Measurements from ENCODE around the gene XBP1.
"Not testable (repeated sequence)": the region's sequence is repeated elsewhere in the genome, so short reads cannot be mapped to it uniquely, and the experiment has no call there.

The XBP1 gene

DNA sequence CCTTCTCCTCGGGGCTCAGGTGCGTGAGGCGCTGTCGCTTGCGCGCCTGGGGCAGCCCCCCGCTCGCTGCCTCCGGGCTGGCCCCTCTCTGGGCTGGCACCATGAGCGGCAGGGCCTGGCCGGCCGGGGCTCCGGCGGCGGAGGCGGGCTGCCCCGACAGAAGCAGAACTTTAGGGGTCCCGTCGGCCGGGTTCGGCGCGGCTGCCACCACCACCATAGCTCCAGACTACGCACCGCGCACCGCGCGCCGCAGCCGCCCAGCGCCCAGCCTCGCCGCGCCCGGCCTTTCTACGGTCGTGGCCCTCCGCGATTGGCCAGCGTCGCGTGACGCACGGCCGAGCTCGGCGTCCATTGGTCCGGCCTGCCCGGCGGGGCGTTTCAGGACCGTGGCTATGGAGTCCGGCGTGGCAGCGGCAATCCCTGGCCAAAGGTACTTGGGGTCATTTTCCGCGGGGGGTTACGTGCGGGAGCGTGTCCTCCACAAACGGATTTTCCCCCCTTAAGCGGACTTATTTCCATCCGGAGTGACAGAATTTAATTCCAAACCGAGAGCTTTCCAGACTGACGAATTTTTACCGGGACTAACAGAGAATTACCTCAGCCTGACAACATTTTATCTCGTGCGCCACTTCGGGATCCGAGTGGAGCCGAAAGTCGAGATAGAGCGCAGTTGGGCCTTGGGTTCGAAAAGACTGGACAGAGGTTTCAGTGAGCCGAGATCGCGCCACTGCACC is at the start of gene XBP1:
TSS of gene XBP1 (minus strand) at position 262 of the 734 bp plus-strand sequence.
- TF ChIP-seq, protein P1, sequence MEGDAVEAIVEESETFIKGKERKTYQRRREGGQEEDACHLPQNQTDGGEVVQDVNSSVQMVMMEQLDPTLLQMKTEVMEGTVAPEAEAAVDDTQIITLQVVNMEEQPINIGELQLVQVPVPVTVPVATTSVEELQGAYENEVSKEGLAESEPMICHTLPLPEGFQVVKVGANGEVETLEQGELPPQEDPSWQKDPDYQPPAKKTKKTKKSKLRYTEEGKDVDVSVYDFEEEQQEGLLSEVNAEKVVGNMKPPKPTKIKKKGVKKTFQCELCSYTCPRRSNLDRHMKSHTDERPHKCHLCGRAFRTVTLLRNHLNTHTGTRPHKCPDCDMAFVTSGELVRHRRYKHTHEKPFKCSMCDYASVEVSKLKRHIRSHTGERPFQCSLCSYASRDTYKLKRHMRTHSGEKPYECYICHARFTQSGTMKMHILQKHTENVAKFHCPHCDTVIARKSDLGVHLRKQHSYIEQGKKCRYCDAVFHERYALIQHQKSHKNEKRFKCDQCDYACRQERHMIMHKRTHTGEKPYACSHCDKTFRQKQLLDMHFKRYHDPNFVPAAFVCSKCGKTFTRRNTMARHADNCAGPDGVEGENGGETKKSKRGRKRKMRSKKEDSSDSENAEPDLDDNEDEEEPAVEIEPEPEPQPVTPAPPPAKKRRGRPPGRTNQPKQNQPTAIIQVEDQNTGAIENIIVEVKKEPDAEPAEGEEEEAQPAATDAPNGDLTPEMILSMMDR (IDR thresholded peaks at IDR 0.05; ENCODE audit: extremely low read depth, insufficient read depth, missing control alignments), result no peak
- peak; percentile 98 for DNase-seq (ENCODE audit: low spot score)
- in situ Hi-C loops (cut with MboI; ENCODE audit: low pct_unique_long_range_greater_than_20kb, low sequenced_read_pairs, unreplicated experiment), result no loop called here

GRCh38 chr22:28846994-28847393 is 46.6 kb upstream of the XBP1 start:
- DNase-seq (ENCODE audit: low spot score), result no peak
- in situ Hi-C loops (cut with MboI; ENCODE audit: low pct_unique_long_range_greater_than_20kb, low sequenced_read_pairs, unreplicated experiment), result no loop called here
- TF ChIP-seq, protein P1 (IDR thresholded peaks at IDR 0.05; ENCODE audit: extremely low read depth, insufficient read depth, missing control alignments), result no peak

- DNase-seq (ENCODE audit: low spot score); in situ Hi-C loops (cut with MboI; ENCODE audit: low pct_unique_long_range_greater_than_20kb, low sequenced_read_pairs, unreplicated experiment): not testable (repeated sequence)
Observed at GRCh38 chr22:28844277-28844676, 43.9 kb upstream of the XBP1 start.

DNA sequence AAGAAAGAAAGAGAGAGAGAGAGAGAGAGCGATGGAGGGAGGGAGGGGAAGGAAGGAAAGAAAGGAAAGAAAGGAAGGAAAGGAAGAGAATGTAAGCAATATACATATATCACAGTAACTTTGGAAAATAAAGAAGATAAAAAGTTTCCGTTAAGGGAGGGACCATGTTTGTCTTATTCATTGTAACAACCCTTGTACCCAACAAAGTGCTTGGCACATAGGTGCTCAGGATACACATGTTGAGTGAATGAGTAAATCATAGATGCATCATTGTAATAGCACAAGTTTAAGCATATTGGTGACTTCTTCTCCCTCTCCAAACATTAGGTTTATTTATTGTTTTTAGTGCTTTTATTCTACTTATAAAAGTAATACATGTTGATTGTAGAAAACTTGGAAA is 43.3 kb upstream of the XBP1 start:
- in situ Hi-C loops (cut with MboI; ENCODE audit: low pct_unique_long_range_greater_than_20kb, low sequenced_read_pairs, unreplicated experiment), result no loop called here
- DNase-seq (ENCODE audit: low spot score), result no peak
- TF ChIP-seq, protein P1 (IDR thresholded peaks at IDR 0.05; ENCODE audit: extremely low read depth, insufficient read depth, missing control alignments), result no peak

GRCh38 chr22:28841111-28841510 is 40.7 kb upstream of the XBP1 start:
- DNase-seq (ENCODE audit: low spot score), result no peak
- in situ Hi-C loops (cut with MboI; ENCODE audit: low pct_unique_long_range_greater_than_20kb, low sequenced_read_pairs, unreplicated experiment), result no loop called here
- TF ChIP-seq, protein P1 (IDR thresholded peaks at IDR 0.05; ENCODE audit: extremely low read depth, insufficient read depth, missing control alignments), result no peak

GRCh38 chr22:28838971-28839370 is 38.6 kb upstream of the XBP1 start:
- TF ChIP-seq, protein P1 (IDR thresholded peaks at IDR 0.05; ENCODE audit: extremely low read depth, insufficient read depth, missing control alignments), result no peak
- no peak for DNase-seq (ENCODE audit: low spot score)
- in situ Hi-C loops (cut with MboI; ENCODE audit: low pct_unique_long_range_greater_than_20kb, low sequenced_read_pairs, unreplicated experiment), result no loop called here

DNA sequence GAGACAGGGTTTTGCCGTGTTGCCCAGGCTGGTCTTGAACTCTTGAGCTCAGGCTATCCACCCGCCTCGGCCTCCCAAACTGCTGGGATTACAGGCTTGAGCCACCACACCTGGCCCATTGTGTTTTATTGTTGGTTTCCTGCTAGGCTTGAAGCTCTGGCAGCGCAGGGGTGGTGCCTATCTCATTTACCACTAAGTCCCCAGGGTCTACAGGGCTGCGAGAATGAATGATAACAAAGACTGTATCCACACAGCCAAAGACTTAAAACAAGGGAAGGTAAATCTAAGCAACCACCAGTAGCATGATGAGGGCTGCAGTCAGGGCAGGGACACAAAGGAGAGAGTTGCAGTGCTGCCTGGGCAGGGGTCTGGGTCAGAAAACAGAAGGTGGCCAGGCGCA is 37.3 kb upstream of the XBP1 start:
- TF ChIP-seq, protein P1 (IDR thresholded peaks at IDR 0.05; ENCODE audit: extremely low read depth, insufficient read depth, missing control alignments), result no peak
- in situ Hi-C loops (cut with MboI; ENCODE audit: low pct_unique_long_range_greater_than_20kb, low sequenced_read_pairs, unreplicated experiment), result no loop called here
- DNase-seq (ENCODE audit: low spot score), result no peak
